ENCODE data around the gene CST4.

Gene CST4

DNA sequence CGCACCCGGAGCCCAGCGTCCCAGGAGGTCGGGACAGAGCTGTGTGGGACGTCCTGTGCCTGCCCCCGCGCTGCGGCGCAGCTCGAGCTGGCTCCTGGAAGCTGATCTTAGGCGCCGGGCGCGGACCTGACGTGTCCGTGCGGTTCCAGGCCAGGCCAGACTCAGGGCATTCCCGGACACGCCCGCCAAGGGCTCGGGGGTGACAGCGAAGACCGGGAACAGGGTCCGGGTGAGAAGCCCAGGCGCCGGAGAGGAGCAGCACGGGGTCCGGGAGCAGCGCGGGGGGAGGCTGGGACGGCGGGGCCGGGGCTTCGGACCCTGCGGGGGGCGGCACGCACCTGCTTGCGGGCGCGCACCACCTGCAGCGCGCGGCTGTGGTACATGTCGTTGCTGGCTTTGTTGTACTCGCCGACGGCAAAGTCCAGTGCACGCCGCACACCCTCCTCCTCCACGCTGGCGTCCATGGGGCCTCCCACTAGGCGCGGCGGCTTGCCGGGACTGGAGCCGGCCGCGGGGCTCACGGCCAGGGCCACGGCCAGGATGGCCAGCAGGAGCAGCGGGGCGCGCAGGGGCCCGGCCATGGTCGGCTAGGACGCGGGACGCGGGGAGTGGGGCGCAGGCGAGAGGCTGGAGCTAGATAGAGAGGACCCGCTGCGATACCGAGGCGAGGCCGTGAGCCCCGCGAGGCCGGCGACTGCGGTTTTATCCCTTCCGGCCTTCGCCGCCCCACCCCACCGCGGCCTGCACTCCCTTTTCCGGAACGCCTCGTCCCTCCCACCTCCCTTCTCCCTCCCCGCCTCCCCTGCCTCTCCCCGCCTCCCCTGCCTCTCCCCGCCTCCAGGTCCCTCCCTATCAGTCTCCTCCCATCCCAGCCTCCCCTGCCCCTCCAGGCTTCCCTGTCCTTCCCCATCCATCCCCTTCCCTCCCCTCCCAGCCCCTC lies 51.3 kb downstream of the CST4 start, which contains the start of gene CST3 (continued):
- TF ChIP-seq, protein P1, sequence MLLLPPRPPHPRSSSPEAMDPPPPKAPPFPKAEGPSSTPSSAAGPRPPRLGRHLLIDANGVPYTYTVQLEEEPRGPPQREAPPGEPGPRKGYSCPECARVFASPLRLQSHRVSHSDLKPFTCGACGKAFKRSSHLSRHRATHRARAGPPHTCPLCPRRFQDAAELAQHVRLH (tag by site-specific recombination; IDR thresholded peaks at IDR 0.05), result no peak
- TF ChIP-seq ZNF19 (tag by site-specific recombination; IDR thresholded peaks at IDR 0.05; ENCODE audit: low read depth) (no peak), KLF8 (tag by site-specific recombination; IDR thresholded peaks at IDR 0.05) (peak; percentile 23; the same call in 1 of the 2 replicates), ZNF677 (tag by site-specific recombination; IDR thresholded peaks at IDR 0.05) (no peak), ZNF660 (tag by site-specific recombination; IDR thresholded peaks at IDR 0.05) (no peak), ZNF776 (tag by site-specific recombination; IDR thresholded peaks at IDR 0.05; ENCODE audit: borderline replicate concordance) (no peak), ZNF394 (tag by site-specific recombination; IDR thresholded peaks at IDR 0.05; ENCODE audit: borderline replicate concordance) (peak; percentile 87), ZNF530 (tag by site-specific recombination; IDR thresholded peaks at IDR 0.05; ENCODE audit: low read depth) (no peak), WT1 (tag by site-specific recombination; IDR thresholded peaks at IDR 0.05) (peak; percentile 96), ZNF426 (tag by site-specific recombination; IDR thresholded peaks at IDR 0.05) (no peak), ZXDB (tag by site-specific recombination; IDR thresholded peaks at IDR 0.05) (peak; percentile 10; the same call in 1 of the 2 replicates), ZNF138 (tag by site-specific recombination; IDR thresholded peaks at IDR 0.05; ENCODE audit: borderline replicate concordance) (no peak), ZNF585B (tag by site-specific recombination; IDR thresholded peaks at IDR 0.05) (0 out of 2 replicates have a peak, but pooled peaks have one; percentile 6), ZNF624 (tag by site-specific recombination; IDR thresholded peaks at IDR 0.05) (no peak), ZNF626 (tag by site-specific recombination; IDR thresholded peaks at IDR 0.05) (no peak), ZNF510 (tag by site-specific recombination; IDR thresholded peaks at IDR 0.05; ENCODE audit: insufficient replicate concordance) (no peak), ZEB2 (tag by site-specific recombination; IDR thresholded peaks at IDR 0.05) (no peak), ZNF658 (tag by site-specific recombination; IDR thresholded peaks at IDR 0.05) (no peak), SP2 (tag by site-specific recombination; IDR thresholded peaks at IDR 0.05) (peak; percentile 87), ZNF169 (tag by site-specific recombination; IDR thresholded peaks at IDR 0.05) (no peak), ZNF76 (tag by site-specific recombination; IDR thresholded peaks at IDR 0.05; ENCODE audit: borderline replicate concordance, low read depth) (peak; percentile 35; the same call in 1 of the 2 replicates), ELK4 (IDR thresholded peaks at IDR 0.05; ENCODE audit: borderline replicate concordance, low read depth, low read length) (no peak), ZBTB17 (tag by site-specific recombination; IDR thresholded peaks at IDR 0.05) (no peak), ZNF792 (tag by site-specific recombination; IDR thresholded peaks at IDR 0.05) (no peak), ZBTB21 (tag by site-specific recombination; IDR thresholded peaks at IDR 0.05) (no peak)
- TF ChIP-seq, protein P2, sequence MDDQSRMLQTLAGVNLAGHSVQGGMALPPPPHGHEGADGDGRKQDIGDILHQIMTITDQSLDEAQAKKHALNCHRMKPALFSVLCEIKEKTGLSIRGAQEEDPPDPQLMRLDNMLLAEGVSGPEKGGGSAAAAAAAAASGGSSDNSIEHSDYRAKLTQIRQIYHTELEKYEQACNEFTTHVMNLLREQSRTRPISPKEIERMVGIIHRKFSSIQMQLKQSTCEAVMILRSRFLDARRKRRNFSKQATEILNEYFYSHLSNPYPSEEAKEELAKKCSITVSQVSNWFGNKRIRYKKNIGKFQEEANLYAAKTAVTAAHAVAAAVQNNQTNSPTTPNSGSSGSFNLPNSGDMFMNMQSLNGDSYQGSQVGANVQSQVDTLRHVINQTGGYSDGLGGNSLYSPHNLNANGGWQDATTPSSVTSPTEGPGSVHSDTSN (CRISPR knock-in tag; IDR thresholded peaks at IDR 0.05), result no peak; the same call in 1 of the 2 replicates
- TF ChIP-seq, protein P3, sequence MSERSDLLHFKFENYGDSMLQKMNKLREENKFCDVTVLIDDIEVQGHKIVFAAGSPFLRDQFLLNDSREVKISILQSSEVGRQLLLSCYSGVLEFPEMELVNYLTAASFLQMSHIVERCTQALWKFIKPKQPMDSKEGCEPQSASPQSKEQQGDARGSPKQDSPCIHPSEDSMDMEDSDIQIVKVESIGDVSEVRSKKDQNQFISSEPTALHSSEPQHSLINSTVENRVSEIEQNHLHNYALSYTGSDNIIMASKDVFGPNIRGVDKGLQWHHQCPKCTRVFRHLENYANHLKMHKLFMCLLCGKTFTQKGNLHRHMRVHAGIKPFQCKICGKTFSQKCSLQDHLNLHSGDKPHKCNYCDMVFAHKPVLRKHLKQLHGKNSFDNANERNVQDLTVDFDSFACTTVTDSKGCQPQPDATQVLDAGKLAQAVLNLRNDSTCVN (tag by site-specific recombination; optimal IDR thresholded peaks at IDR 0.05), result peak; percentile 90
- TF ChIP-seq, protein P4, sequence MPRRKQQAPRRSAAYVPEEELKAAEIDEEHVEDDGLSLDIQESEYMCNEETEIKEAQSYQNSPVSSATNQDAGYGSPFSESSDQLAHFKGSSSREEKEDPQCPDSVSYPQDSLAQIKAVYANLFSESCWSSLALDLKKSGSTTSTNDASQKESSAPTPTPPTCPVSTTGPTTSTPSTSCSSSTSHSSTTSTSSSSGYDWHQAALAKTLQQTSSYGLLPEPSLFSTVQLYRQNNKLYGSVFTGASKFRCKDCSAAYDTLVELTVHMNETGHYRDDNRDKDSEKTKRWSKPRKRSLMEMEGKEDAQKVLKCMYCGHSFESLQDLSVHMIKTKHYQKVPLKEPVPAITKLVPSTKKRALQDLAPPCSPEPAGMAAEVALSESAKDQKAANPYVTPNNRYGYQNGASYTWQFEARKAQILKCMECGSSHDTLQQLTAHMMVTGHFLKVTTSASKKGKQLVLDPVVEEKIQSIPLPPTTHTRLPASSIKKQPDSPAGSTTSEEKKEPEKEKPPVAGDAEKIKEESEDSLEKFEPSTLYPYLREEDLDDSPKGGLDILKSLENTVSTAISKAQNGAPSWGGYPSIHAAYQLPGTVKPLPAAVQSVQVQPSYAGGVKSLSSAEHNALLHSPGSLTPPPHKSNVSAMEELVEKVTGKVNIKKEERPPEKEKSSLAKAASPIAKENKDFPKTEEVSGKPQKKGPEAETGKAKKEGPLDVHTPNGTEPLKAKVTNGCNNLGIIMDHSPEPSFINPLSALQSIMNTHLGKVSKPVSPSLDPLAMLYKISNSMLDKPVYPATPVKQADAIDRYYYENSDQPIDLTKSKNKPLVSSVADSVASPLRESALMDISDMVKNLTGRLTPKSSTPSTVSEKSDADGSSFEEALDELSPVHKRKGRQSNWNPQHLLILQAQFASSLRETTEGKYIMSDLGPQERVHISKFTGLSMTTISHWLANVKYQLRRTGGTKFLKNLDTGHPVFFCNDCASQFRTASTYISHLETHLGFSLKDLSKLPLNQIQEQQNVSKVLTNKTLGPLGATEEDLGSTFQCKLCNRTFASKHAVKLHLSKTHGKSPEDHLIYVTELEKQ (tag by site-specific recombination; IDR thresholded peaks at IDR 0.05; ENCODE audit: borderline replicate concordance), result no peak
- TF ChIP-seq, protein P5, sequence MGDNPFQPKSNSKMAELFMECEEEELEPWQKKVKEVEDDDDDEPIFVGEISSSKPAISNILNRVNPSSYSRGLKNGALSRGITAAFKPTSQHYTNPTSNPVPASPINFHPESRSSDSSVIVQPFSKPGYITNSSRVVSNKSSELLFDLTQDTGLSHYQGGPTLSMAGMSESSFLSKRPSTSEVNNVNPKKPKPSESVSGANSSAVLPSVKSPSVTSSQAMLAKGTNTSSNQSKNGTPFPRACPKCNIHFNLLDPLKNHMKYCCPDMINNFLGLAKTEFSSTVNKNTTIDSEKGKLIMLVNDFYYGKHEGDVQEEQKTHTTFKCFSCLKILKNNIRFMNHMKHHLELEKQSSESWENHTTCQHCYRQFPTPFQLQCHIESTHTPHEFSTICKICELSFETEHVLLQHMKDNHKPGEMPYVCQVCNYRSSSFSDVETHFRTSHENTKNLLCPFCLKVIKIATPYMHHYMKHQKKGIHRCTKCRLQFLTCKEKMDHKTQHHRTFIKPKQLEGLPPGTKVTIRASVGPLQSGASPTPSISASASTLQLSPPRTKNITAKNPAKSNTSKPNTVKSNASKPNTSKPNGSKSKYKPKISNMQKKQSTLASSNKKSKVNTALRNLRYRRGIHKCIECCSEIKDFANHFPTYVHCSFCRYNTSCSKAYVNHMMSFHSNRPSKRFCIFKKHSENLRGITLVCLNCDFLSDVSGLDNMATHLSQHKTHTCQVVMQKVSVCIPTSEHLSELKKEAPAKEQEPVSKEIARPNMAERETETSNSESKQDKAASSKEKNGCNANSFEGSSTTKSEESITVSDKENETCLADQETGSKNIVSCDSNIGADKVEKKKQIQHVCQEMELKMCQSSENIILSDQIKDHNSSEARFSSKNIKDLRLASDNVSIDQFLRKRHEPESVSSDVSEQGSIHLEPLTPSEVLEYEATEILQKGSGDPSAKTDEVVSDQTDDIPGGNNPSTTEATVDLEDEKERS (tag by site-specific recombination; IDR thresholded peaks at IDR 0.05), result no peak

All from HEK293 (cell line).